Measurements from ENCODE around the gene UNC80.

GRCh38 chr2:209984291-209984690, 212.7 kb downstream of the UNC80 start:
- no peak for TF ChIP-seq EZH2 (IDR thresholded peaks at IDR 0.05; ENCODE audit: borderline replicate concordance, insufficient read depth, low read depth, low read length, poor library complexity, severe bottlenecking)
- TF ChIP-seq, protein P1, sequence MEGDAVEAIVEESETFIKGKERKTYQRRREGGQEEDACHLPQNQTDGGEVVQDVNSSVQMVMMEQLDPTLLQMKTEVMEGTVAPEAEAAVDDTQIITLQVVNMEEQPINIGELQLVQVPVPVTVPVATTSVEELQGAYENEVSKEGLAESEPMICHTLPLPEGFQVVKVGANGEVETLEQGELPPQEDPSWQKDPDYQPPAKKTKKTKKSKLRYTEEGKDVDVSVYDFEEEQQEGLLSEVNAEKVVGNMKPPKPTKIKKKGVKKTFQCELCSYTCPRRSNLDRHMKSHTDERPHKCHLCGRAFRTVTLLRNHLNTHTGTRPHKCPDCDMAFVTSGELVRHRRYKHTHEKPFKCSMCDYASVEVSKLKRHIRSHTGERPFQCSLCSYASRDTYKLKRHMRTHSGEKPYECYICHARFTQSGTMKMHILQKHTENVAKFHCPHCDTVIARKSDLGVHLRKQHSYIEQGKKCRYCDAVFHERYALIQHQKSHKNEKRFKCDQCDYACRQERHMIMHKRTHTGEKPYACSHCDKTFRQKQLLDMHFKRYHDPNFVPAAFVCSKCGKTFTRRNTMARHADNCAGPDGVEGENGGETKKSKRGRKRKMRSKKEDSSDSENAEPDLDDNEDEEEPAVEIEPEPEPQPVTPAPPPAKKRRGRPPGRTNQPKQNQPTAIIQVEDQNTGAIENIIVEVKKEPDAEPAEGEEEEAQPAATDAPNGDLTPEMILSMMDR (IDR thresholded peaks at IDR 0.05) = no peak

All from B cell (primary cell).